Activated naive CD4-positive, alpha-beta T cell treated with anti-CD3 and anti-CD28 coated beads, Interleukin-2, amount 50 U/mL, for 24 hours (primary cell): ENCODE measurements around the gene PCDH9.
"Not testable (repeated sequence)": the region's sequence is repeated elsewhere in the genome, so short reads cannot be mapped to it uniquely, and the experiment has no call there.

Experiments
- H3K27ac Mint-ChIP-seq: one replicate; pipeline ENCODE4 v1.8.0; 2021; ENCODE audit warnings: mild to moderate bottlenecking, mixed read lengths
- H3K27me3 Mint-ChIP-seq: one replicate; pipeline ENCODE4 v1.8.0; 2021; ENCODE audit warnings: mixed read lengths
- H3K36me3 Mint-ChIP-seq: one replicate; pipeline ENCODE4 v1.8.0; 2021; ENCODE audit warnings: mixed read lengths
- H3K4me1 Mint-ChIP-seq: one replicate; pipeline ENCODE4 v1.8.0; 2021; ENCODE audit warnings: mixed read lengths
- H3K4me3 Mint-ChIP-seq: one replicate; pipeline ENCODE4 v1.8.0; 2021; ENCODE audit warnings: mild to moderate bottlenecking, mixed read lengths
- H3K9me3 Mint-ChIP-seq: one replicate; pipeline ENCODE4 v1.8.0; 2021; ENCODE audit warnings: mixed read lengths

The PCDH9 gene

GRCh38 chr13:66887088-66887487, 343.0 kb downstream of the PCDH9 start:
- no peaks in the 10 kb centered on the region for H3K36me3 Mint-ChIP-seq
- no peaks in the 10 kb centered on the region for H3K27me3 Mint-ChIP-seq
- no peaks in the 10 kb centered on the region for H3K4me1 Mint-ChIP-seq
- H3K27ac Mint-ChIP-seq = no peak overlapping the region
- peaks cover 4% of the 10 kb centered on the region for H3K9me3 Mint-ChIP-seq
- no peak overlapping the region for H3K4me3 Mint-ChIP-seq

- Mint-ChIP-seq H3K4me1 (no peaks in the 10 kb centered on the region), H3K9me3 (peaks cover 4% of the 10 kb centered on the region), H3K36me3 (no peaks in the 10 kb centered on the region), H3K27ac (no peak overlapping the region), H3K4me3 (no peak overlapping the region), H3K27me3 (no peaks in the 10 kb centered on the region)
Measured at GRCh38 chr13:66886264-66886663, 343.9 kb downstream of the PCDH9 start.

GRCh38 chr13:66881170-66881569, 349.0 kb downstream of the PCDH9 start:
- not testable (repeated sequence) for H3K27me3 Mint-ChIP-seq, H3K27ac Mint-ChIP-seq, H3K4me3 Mint-ChIP-seq, H3K4me1 Mint-ChIP-seq, H3K36me3 Mint-ChIP-seq
- peaks cover 11% of the 10 kb centered on the region for H3K9me3 Mint-ChIP-seq

- Mint-ChIP-seq H3K4me3 (no peak overlapping the region), H3K4me1 (no peaks in the 10 kb centered on the region), H3K27ac (no peak overlapping the region), H3K36me3 (no peaks in the 10 kb centered on the region), H3K27me3 (no peaks in the 10 kb centered on the region), H3K9me3 (peaks cover 12% of the 10 kb centered on the region)
Measured at GRCh38 chr13:66879988-66880387, 350.1 kb downstream of the PCDH9 start.

- H3K27ac Mint-ChIP-seq = no peak overlapping the region
- peaks cover 11% of the 10 kb centered on the region for H3K9me3 Mint-ChIP-seq
- no peaks in the 10 kb centered on the region for H3K36me3 Mint-ChIP-seq
- H3K27me3 Mint-ChIP-seq = no peaks in the 10 kb centered on the region
- no peak overlapping the region for H3K4me3 Mint-ChIP-seq
- H3K4me1 Mint-ChIP-seq = no peaks in the 10 kb centered on the region
Measured at GRCh38 chr13:66875264-66875663, 354.9 kb downstream of the PCDH9 start.

GRCh38 chr13:66864627-66865026, 365.5 kb downstream of the PCDH9 start:
- Mint-ChIP-seq H3K9me3 (no peaks in the 10 kb centered on the region), H3K27me3 (no peaks in the 10 kb centered on the region), H3K4me1 (no peaks in the 10 kb centered on the region), H3K27ac (no peak overlapping the region), H3K36me3 (no peaks in the 10 kb centered on the region), H3K4me3 (no peak overlapping the region)

- no peak overlapping the region for H3K27ac Mint-ChIP-seq
- H3K4me3 Mint-ChIP-seq = no peak overlapping the region
- H3K4me1 Mint-ChIP-seq = no peaks in the 10 kb centered on the region
- peaks cover 4% of the 10 kb centered on the region for H3K9me3 Mint-ChIP-seq
- H3K27me3 Mint-ChIP-seq = no peaks in the 10 kb centered on the region
- no peaks in the 10 kb centered on the region for H3K36me3 Mint-ChIP-seq
Measured at GRCh38 chr13:66860878-66861417, 369.2 kb downstream of the PCDH9 start.

GRCh38 chr13:66859934-66860877, 369.9 kb downstream of the PCDH9 start:
- no peaks in the 10 kb centered on the region for H3K4me1 Mint-ChIP-seq
- no peak overlapping the region for H3K4me3 Mint-ChIP-seq
- no peaks in the 10 kb centered on the region for H3K27me3 Mint-ChIP-seq
- H3K9me3 Mint-ChIP-seq = peaks cover 4% of the 10 kb centered on the region
- H3K27ac Mint-ChIP-seq = no peak overlapping the region
- no peaks in the 10 kb centered on the region for H3K36me3 Mint-ChIP-seq

GRCh38 chr13:66859078-66859477, 371.1 kb downstream of the PCDH9 start:
- Mint-ChIP-seq H3K27me3 (no peaks in the 10 kb centered on the region), H3K4me3 (no peak overlapping the region), H3K4me1 (no peaks in the 10 kb centered on the region), H3K9me3 (peaks cover 4% of the 10 kb centered on the region), H3K36me3 (no peaks in the 10 kb centered on the region), H3K27ac (no peak overlapping the region)

- Mint-ChIP-seq H3K9me3 (peaks cover 4% of the 10 kb centered on the region), H3K4me1 (no peaks in the 10 kb centered on the region), H3K4me3 (no peak overlapping the region), H3K27ac (no peak overlapping the region), H3K27me3 (no peaks in the 10 kb centered on the region), H3K36me3 (no peaks in the 10 kb centered on the region)
Measured at GRCh38 chr13:66858163-66858562, 372.0 kb downstream of the PCDH9 start.

GRCh38 chr13:66855131-66855530, 375.0 kb downstream of the PCDH9 start:
- Mint-ChIP-seq H3K36me3 (no peaks in the 10 kb centered on the region), H3K4me3 (no peak overlapping the region), H3K9me3 (peaks cover 15% of the 10 kb centered on the region), H3K27me3 (no peaks in the 10 kb centered on the region), H3K4me1 (no peaks in the 10 kb centered on the region), H3K27ac (no peak overlapping the region)

GRCh38 chr13:66853564-66853963, 376.6 kb downstream of the PCDH9 start:
- Mint-ChIP-seq H3K4me1 (no peaks in the 10 kb centered on the region), H3K27me3 (no peaks in the 10 kb centered on the region), H3K27ac (no peak overlapping the region), H3K4me3 (no peak overlapping the region), H3K9me3 (peaks cover 15% of the 10 kb centered on the region), H3K36me3 (no peaks in the 10 kb centered on the region)

- H3K27me3 Mint-ChIP-seq = no peaks in the 10 kb centered on the region
- H3K4me1 Mint-ChIP-seq = no peaks in the 10 kb centered on the region
- no peak overlapping the region for H3K27ac Mint-ChIP-seq
- H3K36me3 Mint-ChIP-seq = no peaks in the 10 kb centered on the region
- peaks cover 11% of the 10 kb centered on the region for H3K9me3 Mint-ChIP-seq
- no peak overlapping the region for H3K4me3 Mint-ChIP-seq
Measured at GRCh38 chr13:66849706-66850105, 380.4 kb downstream of the PCDH9 start.

- Mint-ChIP-seq H3K9me3 (peaks cover 11% of the 10 kb centered on the region), H3K27ac (no peak overlapping the region)
Measured at GRCh38 chr13:66847541-66847940, 382.6 kb downstream of the PCDH9 start.

GRCh38 chr13:66845393-66845792, 384.7 kb downstream of the PCDH9 start:
- H3K36me3 Mint-ChIP-seq = no peaks in the 10 kb centered on the region
- H3K9me3 Mint-ChIP-seq = peaks cover 4% of the 10 kb centered on the region
- H3K27me3 Mint-ChIP-seq = no peaks in the 10 kb centered on the region
- H3K4me1 Mint-ChIP-seq = no peaks in the 10 kb centered on the region
- H3K27ac Mint-ChIP-seq = no peak overlapping the region
- no peak overlapping the region for H3K4me3 Mint-ChIP-seq

More at GRCh38 chr13:66847541-66847940, 382.6 kb downstream of the PCDH9 start:
- Mint-ChIP-seq H3K4me1 (no peaks in the 10 kb centered on the region), H3K4me3 (no peak overlapping the region), H3K36me3 (no peaks in the 10 kb centered on the region), H3K27me3 (no peaks in the 10 kb centered on the region)

GRCh38 chr13:66844933-66845332, 385.2 kb downstream of the PCDH9 start:
- Mint-ChIP-seq H3K27ac (no peak overlapping the region), H3K4me3 (no peak overlapping the region), H3K9me3 (peaks cover 6% of the 10 kb centered on the region), H3K4me1 (no peaks in the 10 kb centered on the region), H3K27me3 (no peaks in the 10 kb centered on the region), H3K36me3 (no peaks in the 10 kb centered on the region)
